Activated CD4-positive, CD25-positive, alpha-beta regulatory T cell treated with anti-CD3 and anti-CD28 coated beads, Interleukin-2, amount 50 U/mL, for 72 hours (primary cell): Measurements from ENCODE around the gene PAEP.

Experiments used
- DNase-seq: peaks from one replicate; pipeline ENCODE4 v3.0.0; 2021

PAEP gene

GRCh38 chr9:135551456-135551855 is 10.1 kb upstream of the PAEP start:
- no peak for DNase-seq

DNA sequence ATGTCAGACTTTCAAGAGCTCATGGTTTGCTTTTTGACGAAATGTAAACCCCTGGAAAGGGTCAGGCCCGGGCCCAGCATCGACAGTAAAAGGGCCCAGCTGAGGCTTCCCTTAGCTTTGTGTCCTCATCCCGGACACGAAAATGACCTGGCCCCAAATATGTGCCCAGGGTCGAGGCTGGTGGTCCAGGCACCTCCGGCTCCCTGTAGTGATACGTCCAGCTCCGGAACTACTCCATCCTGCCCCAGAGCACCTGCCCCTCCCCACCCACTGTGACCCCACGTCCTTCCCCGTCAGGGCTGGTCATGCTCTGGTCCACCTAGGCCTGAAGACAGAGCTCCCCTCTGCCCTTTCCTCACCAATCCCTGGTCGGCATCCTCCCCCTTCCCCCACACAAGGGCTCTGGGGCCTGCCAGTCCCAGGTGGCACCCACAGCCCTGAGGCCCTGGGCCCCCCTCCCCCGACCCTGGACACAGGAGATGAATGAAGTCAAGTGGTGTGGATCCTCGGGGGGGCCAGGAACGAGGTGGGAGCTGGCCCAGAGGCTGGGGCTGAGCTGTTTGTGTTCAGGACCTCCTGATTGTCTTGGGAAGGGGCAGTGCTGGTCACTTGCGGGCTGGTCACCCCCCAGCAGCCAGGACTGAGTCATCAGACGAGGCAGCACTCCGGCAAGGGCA is 9.4 kb upstream of the PAEP start:
- no peak for DNase-seq

DNA sequence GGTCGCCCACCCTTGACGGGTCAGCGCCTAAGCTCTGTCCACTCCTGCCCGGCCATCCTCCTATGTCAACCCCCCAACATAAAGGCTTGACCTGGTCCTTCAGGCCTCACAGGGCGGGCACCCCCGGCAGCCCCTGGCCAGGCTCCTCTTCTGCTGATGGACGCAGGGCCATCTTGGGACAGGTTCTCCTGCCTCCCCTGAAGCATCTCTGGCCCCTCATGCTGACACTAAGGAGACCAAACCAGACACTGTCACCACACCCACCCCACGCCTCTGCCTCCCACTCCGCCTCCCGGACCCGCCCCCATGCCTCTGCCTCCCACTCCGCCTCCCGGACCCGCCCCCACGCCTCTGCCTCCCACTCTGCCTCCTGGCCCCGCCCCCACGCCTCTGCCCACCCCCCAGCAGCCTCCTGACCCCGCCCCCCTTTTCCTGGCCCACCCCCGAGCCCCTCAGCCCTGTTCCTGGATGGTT is 8.8 kb upstream of the PAEP start:
- DNase-seq, result no peak

DNA sequence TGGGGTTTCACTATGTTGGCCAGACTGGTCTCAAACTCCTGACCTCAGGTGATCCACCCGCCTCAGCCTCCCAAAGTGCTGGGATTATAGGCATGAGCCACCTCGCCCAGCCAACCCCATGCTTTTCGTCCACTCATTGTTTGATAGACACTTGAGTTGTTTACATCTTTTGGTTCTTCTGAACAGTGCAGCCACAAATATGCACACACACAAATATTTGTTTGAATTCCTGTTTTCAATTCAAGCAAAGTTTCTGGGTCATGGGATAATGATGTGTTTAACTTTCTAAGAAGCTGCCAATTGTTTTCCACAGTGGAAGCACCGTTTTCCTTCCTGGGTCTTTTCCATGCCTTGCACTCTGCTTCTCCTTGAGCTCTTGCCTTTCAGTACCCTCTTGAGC is 6.8 kb upstream of the PAEP start:
- no peak for DNase-seq

DNA sequence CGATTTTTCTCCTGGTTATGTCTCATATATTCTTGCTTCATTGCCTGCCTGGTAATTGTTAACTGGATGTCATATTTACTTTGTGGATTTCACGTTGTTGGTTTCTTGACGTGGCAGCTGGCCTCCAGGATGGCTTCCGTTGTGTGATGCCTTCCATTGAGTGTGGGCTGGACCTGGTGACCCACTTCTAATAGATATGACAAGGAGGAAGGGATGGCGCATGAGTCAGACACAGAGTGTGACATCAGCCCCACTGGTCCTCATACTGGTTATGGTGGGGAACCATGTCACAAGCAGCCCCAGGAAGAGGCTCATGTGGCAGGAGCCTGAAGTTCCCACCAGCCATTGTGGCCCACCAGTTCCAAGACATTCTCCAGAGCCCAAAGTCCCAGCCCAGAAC is 6.4 kb upstream of the PAEP start:
- no peak for DNase-seq

- no peak for DNase-seq
These were observed 5.6 kb upstream of the PAEP start for GRCh38 chr9:135555910-135556309.

DNA sequence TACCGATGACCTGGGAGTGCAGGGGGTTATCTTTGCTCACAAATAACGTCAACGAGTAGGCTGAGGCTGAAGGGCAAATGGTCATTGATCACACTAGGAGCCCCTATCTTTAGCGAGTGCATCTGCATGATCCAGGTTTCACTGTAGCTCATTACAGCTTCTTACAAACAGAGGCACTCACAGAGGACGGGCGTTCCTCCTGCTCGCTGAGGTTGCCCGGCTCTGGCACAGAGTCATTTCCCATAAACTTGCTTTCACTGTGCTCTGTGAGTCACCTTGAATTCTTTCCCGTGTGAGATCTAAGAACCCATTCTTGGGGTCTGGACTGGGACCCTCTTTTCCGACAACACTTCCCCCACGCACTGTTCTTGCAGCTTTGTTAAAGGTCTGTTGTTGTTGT is 1.9 kb upstream of the PAEP start:
- DNase-seq, result no peak

- no peak for DNase-seq
These were observed 734 bp downstream of the PAEP start for GRCh38 chr9:135562235-135562745.

DNA sequence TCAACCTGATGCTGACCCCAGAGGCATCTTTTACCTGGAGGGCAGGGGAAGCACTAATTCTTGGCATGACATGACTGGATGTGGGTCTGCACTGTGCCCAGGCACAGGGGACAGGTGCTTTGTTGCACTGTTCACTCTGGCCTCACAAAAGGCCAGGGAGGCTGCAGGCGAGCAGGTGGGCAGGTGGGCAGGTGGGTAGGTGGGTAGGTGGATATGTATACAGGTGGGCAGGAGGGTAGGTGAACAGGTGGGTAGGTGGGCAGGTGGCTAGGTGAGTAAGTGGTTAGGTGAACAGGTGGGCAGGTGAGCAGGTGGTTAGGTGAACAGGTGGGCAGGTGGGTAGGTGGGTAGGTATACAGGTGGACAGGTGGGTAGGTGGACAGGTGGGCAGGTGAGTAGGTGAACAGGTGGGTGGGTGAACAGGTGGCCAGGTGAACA is 1.5 kb downstream of the PAEP start:
- no peak for DNase-seq

DNA sequence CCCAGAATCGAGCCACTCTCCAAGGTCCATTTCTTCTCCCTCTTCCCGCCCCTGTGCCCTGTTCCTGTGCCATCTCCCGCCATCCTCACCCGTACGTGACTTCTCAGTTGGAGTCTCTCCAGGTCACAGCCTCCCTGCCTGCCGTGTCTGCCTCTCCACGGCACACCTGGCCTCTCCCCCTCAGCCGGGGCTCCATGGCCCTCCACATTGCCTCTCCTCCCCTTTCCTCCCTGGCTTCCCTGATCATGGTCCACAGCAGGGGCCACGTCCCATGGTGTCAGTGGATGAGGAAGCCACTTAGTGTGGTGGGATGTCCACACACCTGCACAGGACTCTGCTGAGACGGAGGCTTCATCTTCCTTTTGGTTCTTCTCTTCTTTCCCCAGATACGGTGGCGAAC is 2.3 kb downstream of the PAEP start:
- DNase-seq, result no peak

DNA sequence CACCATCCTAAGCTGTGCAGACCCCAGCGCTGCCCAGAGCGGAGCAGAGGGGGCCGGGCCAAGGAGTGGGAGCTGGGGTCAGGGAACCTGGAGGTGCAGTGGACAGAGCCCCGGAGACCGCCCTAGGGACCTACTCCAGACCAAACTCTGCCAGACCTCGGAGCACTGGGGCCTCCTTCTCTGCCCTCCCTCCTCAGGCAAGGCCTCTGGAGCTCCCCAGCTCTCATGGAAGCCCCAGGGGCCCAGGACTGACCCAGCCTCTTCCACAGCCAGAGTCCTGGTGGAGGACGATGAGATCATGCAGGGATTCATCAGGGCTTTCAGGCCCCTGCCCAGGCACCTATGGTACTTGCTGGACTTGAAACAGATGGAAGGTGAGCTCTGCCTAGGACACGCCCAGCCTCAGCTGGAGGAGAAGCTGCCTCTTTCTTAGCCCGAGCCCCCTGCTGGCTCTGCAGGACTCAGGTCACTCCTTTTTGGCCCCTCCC is 3.6 kb downstream of the PAEP start:
- DNase-seq, result peak; percentile 21

DNA sequence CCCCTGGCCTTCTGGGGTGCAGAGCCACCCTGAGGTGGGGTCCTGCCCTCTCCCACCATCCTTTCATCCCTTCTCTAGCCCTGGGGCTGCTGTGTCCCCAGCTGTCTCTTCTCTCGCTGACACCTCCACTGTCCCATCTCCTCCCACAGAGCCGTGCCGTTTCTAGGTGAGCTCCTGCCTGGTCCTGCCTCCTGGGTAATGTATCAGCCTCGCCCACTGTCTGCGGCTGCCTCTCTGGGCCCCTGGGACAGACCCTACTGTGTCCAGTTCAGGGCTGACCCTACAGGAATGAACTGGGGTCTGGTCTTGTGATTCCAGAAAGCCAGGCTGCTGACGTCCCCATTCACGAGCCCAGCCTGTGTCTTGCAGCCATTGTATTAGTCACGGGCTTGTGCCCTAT is 4.1 kb downstream of the PAEP start:
- no peak for DNase-seq

GRCh38 chr9:135566552-135566951 is 5.0 kb downstream of the PAEP start:
- DNase-seq, result no peak

DNA sequence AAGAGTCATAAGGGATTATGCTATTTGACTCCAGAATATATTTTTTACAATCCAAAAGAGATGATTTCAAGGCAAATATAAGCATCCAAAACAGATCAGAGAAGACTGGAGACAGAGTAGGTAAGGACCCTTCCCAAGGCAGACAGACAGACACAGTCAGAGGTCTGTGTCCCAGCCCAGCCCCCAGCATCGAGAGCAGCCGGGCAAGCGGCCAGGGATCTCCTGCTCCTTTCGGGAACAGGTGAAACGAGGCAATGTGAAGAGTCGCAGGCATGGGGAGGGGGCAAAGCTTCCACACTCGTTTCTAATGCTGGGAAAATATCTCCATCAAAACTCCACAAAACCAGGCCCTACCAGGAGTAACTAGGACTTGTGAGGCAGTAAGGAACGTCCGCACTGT is 5.8 kb downstream of the PAEP start:
- no peak for DNase-seq

DNA sequence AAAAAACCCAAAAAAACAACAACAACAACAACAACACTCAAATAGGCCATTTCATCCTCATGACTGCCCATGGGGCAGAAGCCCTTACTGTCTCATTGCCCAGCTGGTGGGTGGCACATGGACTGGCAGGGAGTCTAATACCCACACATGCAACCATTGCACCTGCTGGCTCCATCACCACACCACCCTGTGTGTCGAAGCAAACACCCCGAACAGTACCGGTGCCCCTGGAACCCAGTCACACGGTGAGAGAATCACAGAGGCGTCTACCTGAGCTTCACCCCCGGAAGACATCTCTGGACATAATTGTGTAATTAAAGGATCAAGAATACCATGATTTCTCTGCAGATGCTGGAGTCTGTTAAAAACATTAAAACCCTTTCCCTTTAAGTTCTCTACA is 6.5 kb downstream of the PAEP start:
- DNase-seq, result no peak

- DNase-seq, result no peak
These were observed 8.9 kb downstream of the PAEP start for GRCh38 chr9:135570456-135570855.

GRCh38 chr9:135572233-135572632 is 10.7 kb downstream of the PAEP start:
- no peak for DNase-seq

DNA sequence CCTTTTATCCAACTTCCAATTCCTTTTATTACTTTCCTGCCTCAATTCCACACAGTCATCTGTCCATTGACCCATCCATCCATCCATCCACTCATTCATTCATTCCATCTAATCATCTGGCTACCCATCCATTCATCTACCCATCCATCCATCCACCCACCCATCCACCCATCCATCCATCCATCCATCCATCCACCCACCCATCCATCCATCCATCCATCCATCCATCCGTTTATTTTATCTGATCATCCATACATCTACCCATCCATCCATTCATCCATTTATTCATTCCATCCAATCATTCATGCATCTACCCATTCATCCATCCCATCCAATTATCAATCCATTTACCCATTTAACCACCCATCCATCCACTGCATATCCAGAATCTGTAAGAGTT is 11.6 kb downstream of the PAEP start:
- no peak for DNase-seq

DNA sequence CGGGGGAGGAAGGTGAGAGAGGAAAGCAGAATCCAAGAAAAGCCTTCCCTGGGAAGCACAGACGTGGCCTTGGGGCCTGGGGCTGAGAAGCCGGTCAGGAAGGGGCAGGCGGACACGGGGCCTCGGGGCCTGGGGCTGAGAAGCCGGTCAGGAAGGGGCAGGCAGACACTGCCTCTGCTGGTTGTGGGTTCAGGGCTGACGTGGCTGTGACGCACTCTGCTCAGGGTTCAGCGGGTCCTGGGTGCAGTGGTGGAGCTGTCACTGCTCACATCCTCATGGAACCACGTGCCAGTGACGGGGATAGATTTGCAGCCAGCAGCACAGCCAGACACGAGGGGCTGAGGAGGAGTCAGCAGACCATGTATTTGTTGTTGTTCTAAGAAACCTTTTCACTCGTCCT is 12.8 kb downstream of the PAEP start:
- DNase-seq, result no peak

- no peak for DNase-seq
These were observed 13.4 kb downstream of the PAEP start for GRCh38 chr9:135574943-135575342.

DNA sequence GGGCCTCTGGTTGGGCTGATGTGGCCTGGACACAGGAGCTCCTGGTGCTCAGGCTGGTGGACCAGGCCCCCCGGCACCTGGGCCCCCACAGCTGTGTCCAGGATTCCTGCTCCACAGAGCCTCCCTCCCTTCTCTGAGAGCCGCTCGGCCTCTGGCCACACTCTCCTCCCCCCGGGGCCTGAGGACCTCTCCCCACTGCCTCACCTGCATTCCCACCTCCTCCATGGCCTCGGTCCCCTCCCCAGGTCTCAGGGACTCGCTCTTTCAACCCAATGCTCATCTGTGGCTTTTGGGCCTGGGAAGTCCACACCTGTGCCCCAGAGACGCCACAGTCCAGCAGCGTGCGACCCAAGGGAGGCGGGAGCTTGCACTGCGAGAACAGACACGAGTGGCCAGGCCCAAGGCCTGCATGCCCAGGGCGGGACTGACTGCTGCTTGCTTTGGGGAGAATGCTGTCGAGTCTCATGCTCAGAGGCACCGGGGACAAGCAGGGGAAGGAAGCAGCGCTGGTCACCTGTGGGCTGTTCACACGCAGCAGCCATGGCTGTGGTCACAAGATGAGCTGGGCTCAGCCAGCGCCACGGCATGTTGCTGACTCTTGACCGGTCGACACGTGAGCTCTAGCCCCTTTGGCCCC is 14.6 kb downstream of the PAEP start:
- no peak for DNase-seq

DNA sequence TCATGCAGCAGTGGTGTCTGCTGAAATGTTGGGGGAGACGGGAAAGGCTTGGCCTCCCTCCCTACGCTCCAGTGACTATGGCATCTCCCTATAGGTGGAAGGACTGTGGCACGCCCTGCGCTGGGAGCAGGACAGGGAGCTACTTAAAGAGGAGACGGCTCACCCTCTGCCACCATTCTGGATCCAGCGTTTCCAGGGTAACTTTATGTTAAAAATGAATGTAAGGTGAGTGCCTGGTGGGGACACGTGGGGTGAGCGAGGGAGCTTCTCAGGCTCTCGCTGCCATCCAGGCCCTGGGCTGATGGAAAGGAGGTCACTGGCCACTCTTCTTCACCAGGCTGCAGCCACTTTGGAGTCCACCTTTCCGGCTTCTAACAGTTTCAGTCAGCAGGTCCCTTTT is 15.7 kb downstream of the PAEP start:
- DNase-seq, result no peak

GRCh38 chr9:135579356-135579755 is 17.8 kb downstream of the PAEP start:
- DNase-seq, result no peak

DNA sequence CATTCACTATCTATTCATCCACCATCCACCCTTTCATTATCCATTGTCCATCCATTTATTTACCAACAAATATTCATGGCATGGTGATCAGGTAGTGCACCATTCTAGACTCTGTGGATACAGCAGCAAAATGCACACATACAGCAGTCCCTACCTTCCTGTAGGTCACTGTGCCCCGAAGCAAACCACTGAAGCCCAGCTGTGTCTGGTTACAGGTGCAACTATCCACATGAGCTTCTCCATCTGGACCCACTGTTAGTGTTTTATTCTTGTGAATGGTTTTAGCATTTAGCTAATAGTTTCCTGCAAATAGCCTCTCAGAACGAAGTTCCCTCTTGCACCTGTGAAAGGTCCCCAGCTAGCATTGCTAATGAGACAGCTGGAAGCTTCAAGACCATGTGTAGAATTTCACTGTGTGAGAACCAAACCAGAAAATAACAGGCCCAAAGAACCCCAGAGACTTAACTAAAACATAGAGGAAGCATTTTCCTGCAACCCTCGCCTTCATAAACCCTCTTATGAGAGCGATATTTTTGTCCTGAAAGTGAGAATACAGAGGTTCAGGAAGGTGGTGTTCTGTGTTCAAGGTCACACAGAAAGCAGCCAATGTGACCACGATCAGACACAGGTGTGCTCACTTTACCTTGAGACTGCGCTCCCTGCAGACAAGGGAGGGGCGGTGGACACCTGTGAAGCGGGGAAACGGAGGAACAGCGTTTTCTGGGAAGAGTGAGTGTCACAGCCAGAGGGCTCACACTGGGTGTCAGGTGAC is 18.5 kb downstream of the PAEP start:
- DNase-seq, result no peak
